HG02678 (cell line): ENCODE results near the gene TIPARP.

Experiments
- ATAC-seq: cut with Tn5 transposase; IDR thresholded peaks from one replicate; pipeline ENCODE4 v1.9.1; 2021; ENCODE audit warnings: mild to moderate bottlenecking, moderate library complexity; ENCODE audit not compliant: unreplicated experiment

TIPARP gene

GRCh38 chr3:156674046-156674910 is at the start of gene TIPARP:
Gene TIPARP, plus strand, starts transcription at chr3:156674590. Its CDS starts 3,108 bp downstream, at chr3:156677698.
- peak; percentile 81 for ATAC-seq

- no peak for ATAC-seq
Observed at GRCh38 chr3:156626104-156626503, 48.3 kb upstream of the TIPARP start.

- ATAC-seq, result no peak
Observed at GRCh38 chr3:156627946-156628569, 46.3 kb upstream of the TIPARP start.

- no peak for ATAC-seq
Observed at GRCh38 chr3:156628836-156629618, 45.4 kb upstream of the TIPARP start.

GRCh38 chr3:156630081-156630772 is 44.2 kb upstream of the TIPARP start:
- ATAC-seq, result no peak

- ATAC-seq, result no peak
Observed at GRCh38 chr3:156630773-156631093, 43.7 kb upstream of the TIPARP start.

GRCh38 chr3:156631323-156631722 is 43.1 kb upstream of the TIPARP start:
- ATAC-seq, result no peak

GRCh38 chr3:156632601-156633000 is 41.8 kb upstream of the TIPARP start:
- ATAC-seq, result no peak

- no peak for ATAC-seq
Observed at GRCh38 chr3:156633335-156633734, 41.1 kb upstream of the TIPARP start.

- ATAC-seq, result no peak
Observed at GRCh38 chr3:156635034-156635433, 39.4 kb upstream of the TIPARP start.

GRCh38 chr3:156635973-156636372 is 38.4 kb upstream of the TIPARP start:
- no peak for ATAC-seq

- ATAC-seq, result no peak
Observed at GRCh38 chr3:156637480-156638022, 36.8 kb upstream of the TIPARP start.

GRCh38 chr3:156638271-156638670 is 36.1 kb upstream of the TIPARP start:
- ATAC-seq, result no peak

- no peak for ATAC-seq
Observed at GRCh38 chr3:156639414-156640023, 34.9 kb upstream of the TIPARP start.

- no peak for ATAC-seq
Observed at GRCh38 chr3:156641618-156641975, 32.8 kb upstream of the TIPARP start.

- ATAC-seq, result peak; percentile 7
Observed at GRCh38 chr3:156642750-156643728, 31.4 kb upstream of the TIPARP start.

GRCh38 chr3:156643729-156644389 is 30.5 kb upstream of the TIPARP start:
- peak; percentile 86 for ATAC-seq

GRCh38 chr3:156644958-156645357 is 29.4 kb upstream of the TIPARP start:
- no peak for ATAC-seq

GRCh38 chr3:156646958-156647357 is 27.4 kb upstream of the TIPARP start:
- no peak for ATAC-seq
